GM18505 (cell line): ENCODE results near the gene DCBLD1.
A peak's percentile ranks its signal among the peaks of the same experiment; 100 is the strongest.

ENCODE experiments used
- ATAC-seq: cut with Tn5 transposase; IDR thresholded peaks from one replicate; pipeline ENCODE4 v1.9.1; 2021; ENCODE audit not compliant: unreplicated experiment
- POLR2A ChIP-seq: IDR thresholded peaks from 4 replicates; pipeline ENCODE4 v1.6.1; 2011; ENCODE audit warnings: borderline replicate concordance; ENCODE audit not compliant: insufficient read depth, insufficient read length; ENCODE audit errors: extremely low read depth

DCBLD1 gene

DNA sequence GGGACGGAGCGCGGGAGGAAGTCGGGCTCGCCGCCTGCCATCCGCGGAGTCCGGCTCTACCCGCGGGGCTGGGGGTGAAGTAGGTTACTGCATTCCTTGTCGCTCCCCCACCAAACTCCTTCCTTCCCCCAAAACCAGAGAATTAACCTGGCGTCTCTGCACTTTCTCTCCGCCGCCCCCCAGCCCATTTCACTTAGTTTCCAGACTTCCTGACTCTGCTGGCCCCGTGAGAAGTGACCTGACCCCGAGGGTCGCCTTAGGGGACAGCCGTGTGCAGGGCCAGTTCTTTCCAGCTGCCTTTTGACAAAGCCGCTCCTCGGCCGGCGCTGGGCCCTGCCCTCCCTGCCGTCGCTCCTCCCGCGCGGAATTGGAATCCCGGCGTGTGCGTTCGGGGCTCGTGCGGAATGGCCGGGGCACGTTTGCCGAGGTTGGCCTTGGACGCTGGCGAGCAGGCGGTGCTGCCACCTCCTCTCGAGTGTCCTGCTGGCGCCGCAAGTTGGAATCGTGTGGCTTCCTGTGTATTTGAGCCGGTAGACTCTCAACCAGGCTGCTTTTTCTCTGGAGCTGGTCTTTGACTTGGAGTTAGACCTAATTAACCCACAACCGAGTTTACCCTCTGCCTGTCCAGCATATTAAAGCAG lies 650 bp downstream of the DCBLD1 start:
- ATAC-seq: peak; percentile 8
- no peak for TF ChIP-seq POLR2A

DNA sequence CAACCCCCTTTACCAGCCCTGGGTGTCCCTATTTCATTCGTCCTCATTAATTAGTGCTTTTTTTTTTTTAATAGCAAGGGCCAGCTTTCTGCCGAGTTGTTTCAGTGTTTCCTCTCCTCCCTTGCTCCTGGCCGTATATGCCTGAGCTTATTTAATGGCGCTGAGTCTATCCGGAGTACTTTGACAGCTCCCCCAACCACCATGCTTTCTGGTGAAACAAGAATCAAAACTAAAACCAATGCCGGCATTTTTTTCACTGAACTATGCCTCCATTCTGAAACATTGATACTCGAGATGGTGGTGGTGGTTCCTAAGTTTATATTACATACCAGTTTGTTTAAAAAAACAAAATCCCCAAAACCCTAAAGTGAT lies 1.2 kb downstream of the DCBLD1 start:
- no peak for TF ChIP-seq POLR2A

DNA sequence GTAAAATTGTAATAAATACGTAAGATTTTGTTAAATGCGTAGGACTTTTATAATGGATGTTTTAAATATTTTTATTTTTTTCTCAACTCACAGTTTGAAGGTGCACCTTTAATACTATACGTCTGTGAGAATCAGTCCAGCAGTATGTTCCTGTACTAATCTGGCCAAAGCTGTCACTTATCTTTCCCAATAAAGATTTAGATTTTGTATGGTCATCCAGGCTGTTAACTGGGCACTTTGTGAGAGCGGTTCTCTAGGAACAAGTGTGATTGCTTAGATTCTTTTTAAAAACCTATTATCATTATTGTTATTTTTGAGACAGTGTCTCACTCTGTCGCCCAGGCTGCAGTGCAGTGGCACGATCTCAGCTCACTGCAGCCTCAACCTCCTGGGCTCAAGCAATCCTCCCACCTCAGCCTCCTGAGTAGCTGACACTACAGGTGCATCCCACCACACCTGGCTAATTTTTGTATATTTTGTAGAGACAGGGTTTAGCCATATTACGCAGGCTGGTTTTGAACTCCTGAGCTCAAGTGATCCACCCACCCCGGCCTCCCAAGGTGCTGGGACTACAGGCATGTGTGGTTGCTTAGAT lies 1.7 kb downstream of the DCBLD1 start:
- ATAC-seq: no peak
- no peak for TF ChIP-seq POLR2A

More for the DNA sequence above, 1.2 kb downstream of the DCBLD1 start:
- no peak for ATAC-seq

DNA sequence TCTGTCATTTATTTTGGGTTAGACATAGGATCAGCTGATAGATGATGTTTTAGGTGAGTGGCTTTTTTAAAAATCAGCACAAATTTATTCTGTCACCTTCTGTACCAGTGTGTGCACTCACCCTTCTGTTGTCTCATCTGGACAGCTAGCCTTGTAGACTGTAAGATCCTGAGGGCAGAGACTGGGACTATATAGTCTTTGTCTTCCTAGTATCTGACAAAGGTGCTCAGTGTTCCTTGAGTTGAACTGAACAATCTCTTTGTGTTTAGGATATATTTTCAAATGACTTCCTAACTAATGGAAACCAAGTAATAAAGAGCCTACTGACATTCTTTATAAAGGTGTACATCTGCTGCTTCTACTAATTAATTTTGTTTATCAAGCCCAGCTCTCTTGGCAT lies 3.0 kb downstream of the DCBLD1 start:
- TF ChIP-seq POLR2A: no peak
- no peak for ATAC-seq

DNA sequence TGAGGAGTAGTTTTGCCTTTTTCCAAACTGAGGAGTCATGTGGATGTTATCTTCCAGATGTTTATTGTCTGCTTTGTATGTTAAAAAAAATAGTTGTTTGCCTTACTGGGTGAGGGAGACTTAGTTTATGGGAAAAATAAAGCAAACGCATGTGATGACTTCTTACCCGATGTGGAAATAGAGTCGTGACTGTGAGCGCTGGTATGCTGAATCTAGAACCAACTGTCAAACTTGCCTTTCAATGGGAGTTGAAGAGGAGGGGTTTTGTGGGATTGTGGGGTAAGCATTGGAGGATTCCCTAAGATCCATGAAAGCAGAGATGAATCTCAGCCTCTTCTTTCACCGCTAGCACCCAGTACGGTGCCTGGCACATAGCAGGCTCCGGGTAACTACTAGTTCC lies 5.3 kb downstream of the DCBLD1 start:
- no peak for ATAC-seq
- no peak for TF ChIP-seq POLR2A

DNA sequence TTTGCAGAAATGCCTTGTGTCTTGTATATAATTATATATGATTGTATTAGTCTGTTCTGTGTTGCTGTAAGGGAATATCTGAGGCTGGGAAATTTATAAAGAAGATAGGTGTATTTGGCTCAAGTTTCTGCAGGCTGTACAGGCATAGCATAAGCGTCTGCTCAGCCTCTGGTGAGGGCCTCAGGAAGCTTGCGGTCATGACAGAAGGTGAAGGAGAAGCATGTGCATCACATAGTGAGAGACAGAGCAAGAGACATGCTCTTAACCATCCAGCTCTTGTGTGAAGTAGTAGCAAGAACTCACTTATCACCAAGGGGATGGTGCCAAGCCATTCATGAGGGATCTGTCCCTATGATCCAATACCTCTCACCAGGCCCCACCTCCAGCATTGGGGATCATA lies 6.5 kb downstream of the DCBLD1 start:
- TF ChIP-seq POLR2A: no peak
- ATAC-seq: no peak

DNA sequence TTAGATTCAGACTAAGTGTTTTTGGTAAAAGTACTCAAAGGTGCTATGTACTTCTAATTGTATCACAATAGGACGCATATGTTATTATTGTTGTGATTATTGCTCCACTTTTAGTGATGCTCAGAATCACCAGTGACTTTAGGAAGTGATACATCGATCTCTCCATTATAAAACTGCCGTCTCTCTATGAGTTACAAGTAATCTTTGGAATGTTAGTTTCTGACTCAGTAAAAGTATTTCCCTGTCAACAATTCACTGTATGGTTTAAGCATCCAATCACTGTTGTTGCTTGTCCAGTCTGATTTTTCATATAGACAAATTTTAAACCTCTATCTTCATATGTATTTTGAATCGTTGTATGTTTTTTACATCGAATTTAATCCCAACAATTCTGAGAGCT lies 9.4 kb downstream of the DCBLD1 start:
- TF ChIP-seq POLR2A: no peak
- ATAC-seq: no peak

DNA sequence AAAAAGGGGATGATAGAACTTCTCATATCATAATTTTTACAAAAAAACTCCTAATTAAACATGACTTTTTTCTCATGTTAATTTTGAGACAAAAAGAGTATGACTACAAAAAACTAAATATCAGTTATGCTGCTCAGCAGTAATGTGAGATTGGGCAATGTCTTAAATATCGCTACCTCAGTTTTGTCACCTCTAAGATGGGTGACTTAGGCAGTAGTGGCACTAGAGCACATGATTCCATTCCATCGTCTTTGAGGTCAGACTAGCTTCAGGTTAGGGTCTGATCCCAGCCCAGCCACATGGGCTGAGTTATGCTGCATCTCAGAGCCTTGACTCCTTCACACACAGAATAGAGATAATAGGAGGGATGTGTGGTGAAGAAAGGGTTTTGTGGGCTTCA lies 11.0 kb downstream of the DCBLD1 start:
- ATAC-seq: no peak
- TF ChIP-seq POLR2A: no peak

DNA sequence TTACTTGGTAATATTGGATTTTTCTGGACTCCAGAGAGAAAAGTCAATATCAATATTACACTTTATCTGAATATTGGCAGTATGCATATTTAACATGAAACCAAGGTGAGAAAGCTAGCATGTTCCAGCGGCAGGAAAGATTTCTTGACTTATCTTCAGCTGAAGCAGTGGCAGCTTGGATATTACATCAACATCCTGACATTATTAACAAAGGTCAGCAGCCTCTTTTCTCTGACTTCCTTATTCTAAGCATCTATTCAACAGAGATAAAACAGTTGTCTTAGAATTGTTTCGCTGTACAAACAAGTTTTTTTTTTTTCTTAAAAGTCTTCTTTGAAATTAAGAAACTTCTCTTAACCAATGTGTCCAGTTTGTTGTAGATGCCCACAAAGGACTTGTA lies 11.8 kb downstream of the DCBLD1 start:
- TF ChIP-seq POLR2A: no peak

DNA sequence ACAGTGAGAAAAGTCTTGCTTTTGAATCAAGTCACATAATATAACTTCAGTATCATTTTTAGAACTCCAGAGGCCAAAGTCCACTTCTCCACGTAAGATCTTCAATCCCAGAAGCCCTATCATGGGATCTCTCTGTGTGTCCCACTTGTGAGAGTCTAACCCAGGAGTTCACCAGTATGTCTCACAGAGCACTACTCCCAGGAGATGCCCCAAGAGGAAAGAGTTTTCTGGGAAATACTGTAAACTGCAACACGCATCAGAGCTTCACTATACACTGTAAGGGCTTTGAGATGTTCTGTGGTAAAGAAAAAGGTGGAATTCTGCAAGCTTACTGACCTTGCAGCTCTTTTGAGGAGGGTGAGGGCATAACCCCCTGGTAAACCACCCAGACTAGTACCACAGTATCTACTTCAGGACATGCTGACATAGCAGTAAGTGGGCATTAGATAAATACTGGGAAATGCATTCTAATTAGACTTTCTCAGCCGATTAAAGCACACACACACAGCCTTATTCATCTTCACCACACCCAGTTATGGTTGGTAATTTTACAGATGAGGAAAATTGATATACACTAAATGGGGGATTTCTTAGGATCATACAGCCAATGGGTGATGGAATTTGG lies 12.3 kb downstream of the DCBLD1 start:
- ATAC-seq: no peak
- no peak for TF ChIP-seq POLR2A

More for the DNA sequence above, 11.8 kb downstream of the DCBLD1 start:
- no peak for ATAC-seq

DNA sequence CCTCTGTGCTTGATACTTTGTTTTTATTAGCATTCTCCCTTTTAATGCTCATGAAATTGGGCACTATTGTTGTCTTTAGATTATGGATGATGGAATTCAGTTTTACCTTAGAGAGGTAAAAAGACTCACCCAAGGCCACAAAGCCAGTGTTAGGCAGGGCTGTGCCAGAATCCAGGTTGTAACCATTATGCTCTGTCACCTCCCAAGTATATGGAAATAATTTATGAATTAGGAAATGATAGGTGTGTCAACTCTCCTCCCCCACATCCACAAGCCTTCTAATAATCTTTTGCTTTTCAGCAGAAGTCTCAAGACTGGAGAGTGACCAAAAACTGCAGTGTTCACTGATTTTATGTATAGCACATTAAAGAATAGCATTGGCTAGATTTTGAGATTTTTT lies 13.0 kb downstream of the DCBLD1 start:
- no peak for ATAC-seq
- TF ChIP-seq POLR2A: no peak

DNA sequence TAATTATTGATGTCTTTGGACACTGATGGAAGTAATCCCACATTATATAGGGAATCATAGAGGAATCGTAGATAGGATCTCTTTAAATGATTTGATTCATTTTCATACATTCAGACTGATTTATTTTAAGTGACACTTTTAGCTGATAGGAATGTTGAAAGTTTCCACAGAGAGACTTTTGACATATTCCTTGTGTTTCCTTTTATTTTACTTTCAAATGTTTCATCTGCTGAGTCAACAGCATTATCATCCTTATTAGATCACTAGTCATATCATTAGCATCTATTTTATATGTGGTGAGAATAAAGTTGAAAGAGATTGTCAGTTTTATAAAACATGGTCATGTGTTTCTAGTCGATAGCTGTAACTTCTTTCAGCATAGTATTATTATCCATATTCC lies 13.4 kb downstream of the DCBLD1 start:
- TF ChIP-seq POLR2A: no peak
- no peak for ATAC-seq

DNA sequence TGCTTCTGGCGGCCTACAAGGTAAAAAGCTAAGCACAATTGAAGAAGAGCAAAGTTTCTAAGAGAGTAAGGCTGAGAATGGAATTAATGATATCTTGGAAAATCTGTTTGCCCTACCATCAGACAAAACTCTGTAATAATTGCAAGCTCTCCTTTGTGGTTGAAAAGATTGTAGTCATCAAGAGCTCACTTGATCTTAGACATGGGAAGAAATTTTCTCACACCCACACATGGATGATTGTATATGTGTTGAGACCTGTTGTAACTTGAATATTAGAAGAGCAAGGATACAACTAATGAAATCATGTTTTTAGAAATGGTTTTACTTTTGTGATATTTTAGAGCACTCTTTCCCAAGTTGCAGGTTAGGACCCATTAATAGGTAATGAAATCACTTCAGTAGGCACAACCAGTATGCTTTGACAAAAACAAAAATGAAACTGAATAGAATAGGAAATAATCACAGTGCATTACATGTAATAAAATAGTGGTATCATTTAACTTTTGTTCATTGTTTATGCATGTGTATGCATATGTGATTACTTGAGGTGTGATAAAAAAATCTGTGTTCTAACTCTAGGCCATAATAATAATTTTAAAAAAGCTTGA lies 14.0 kb downstream of the DCBLD1 start:
- no peak for ATAC-seq
- TF ChIP-seq POLR2A: no peak

DNA sequence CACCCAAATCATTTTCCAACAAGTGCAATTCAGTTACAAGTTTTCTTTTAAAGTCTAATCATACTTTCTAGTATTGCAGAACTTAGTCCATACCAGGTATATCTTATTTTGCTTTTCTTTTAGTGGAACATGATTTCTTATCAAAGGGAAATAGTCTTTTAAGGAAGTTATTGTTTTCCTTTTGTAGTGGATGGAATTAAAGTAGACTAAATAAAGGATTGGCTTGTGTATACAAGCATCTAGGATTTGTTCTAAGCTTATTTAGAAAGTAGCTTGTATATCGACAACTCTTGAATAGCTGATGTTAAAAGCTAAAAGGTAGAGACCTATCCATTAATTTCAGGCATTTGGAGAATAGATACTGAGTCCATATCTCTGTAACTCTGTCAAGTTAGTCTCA lies 14.8 kb downstream of the DCBLD1 start:
- ATAC-seq: no peak
- no peak for TF ChIP-seq POLR2A
